Measurements from ENCODE around the gene YDJC. TPM values are rescaled to one million over a fixed set of nuclear protein-coding genes. Genes with fewer than 3 reads are reported as not detected.
"Not testable (repeated sequence)": the region's sequence is repeated elsewhere in the genome, so short reads cannot be mapped to it uniquely, and the experiment has no call there.

YDJC gene
- total RNA-seq, 1 donor from 2014 or later = 15.7 TPM

DNA sequence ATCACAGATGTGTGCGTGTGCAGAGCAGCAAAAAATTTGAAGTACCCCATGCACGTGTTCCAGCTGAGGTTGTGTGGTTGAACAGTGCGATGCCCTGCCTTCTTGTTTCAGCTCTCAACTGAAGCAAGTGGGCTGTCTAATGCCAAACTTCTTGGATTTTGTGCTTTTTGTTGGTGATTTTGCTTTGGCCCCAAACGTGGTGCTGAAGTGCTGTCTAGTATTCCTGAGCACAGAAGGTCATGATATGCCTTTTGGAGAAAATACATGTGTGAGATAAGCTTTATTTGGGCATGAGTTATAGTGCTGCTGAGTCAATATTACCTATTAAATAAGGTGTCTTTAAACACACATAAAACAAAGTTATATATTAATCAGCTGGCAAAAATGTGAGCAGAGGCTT is 14.1 kb downstream of the YDJC start:
- H3K9me3 Mint-ChIP-seq (ENCODE audit: unreplicated experiment) = no peaks in the 10 kb centered on the region
- DNase-seq (ENCODE audit: extremely low spot score, unreplicated experiment) = no peak
- TF ChIP-seq, protein P1, sequence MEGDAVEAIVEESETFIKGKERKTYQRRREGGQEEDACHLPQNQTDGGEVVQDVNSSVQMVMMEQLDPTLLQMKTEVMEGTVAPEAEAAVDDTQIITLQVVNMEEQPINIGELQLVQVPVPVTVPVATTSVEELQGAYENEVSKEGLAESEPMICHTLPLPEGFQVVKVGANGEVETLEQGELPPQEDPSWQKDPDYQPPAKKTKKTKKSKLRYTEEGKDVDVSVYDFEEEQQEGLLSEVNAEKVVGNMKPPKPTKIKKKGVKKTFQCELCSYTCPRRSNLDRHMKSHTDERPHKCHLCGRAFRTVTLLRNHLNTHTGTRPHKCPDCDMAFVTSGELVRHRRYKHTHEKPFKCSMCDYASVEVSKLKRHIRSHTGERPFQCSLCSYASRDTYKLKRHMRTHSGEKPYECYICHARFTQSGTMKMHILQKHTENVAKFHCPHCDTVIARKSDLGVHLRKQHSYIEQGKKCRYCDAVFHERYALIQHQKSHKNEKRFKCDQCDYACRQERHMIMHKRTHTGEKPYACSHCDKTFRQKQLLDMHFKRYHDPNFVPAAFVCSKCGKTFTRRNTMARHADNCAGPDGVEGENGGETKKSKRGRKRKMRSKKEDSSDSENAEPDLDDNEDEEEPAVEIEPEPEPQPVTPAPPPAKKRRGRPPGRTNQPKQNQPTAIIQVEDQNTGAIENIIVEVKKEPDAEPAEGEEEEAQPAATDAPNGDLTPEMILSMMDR (IDR thresholded peaks at IDR 0.05) = no peak
- H3K27ac Mint-ChIP-seq (ENCODE audit: unreplicated experiment) = no peak overlapping the region
- no peaks in the 10 kb centered on the region for H3K27me3 Mint-ChIP-seq (ENCODE audit: unreplicated experiment)
- H3K4me1 Mint-ChIP-seq (ENCODE audit: unreplicated experiment) = peaks cover 11% of the 10 kb centered on the region
- no peak overlapping the region for H3K4me3 Mint-ChIP-seq (ENCODE audit: unreplicated experiment)
- H3K36me3 Mint-ChIP-seq (ENCODE audit: unreplicated experiment) = peaks cover 16% of the 10 kb centered on the region

DNA sequence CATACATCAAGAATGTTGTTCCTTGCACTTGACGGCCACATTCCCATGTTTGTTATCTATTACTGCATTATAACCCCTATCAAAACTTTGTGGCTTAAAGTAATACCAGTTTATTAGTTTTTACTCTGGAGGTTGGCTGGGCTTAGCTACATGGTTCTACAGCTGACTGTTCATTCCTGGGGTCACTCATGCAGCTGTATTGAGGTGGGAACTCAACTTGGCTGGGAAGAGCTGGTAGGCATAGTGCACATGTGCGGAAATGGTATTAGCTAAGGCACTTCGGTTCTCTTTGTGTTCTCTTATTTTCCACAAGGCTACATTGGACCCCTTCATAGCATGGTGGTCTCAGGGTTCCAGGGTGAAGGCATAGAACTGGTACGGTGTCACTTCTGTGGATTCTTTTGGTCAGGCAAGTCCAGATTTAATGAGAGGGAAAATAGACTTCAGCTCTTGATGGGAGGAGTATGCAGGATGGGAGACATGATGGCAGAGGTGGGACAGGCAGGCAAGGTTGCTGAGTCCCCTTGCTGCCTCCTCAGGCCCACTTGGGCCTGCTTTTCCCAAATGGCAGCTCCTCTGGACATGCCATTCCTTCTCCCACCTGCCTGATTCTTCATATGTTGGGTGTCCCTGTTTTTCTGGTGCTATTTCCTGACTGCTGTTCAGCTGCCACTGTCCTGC is 16.1 kb downstream of the YDJC start:
- peaks cover 3% of the 10 kb centered on the region for H3K4me1 Mint-ChIP-seq (ENCODE audit: unreplicated experiment)
- H3K36me3 Mint-ChIP-seq (ENCODE audit: unreplicated experiment) = peaks cover 17% of the 10 kb centered on the region
- no peaks in the 10 kb centered on the region for H3K27me3 Mint-ChIP-seq (ENCODE audit: unreplicated experiment)
- DNase-seq (ENCODE audit: extremely low spot score, unreplicated experiment) = no peak
- no peak overlapping the region for H3K4me3 Mint-ChIP-seq (ENCODE audit: unreplicated experiment)
- H3K9me3 Mint-ChIP-seq (ENCODE audit: unreplicated experiment) = no peaks in the 10 kb centered on the region
- TF ChIP-seq, protein P1 (IDR thresholded peaks at IDR 0.05) = no peak
- H3K27ac Mint-ChIP-seq (ENCODE audit: unreplicated experiment) = peak overlapping the region; percentile 14

DNA sequence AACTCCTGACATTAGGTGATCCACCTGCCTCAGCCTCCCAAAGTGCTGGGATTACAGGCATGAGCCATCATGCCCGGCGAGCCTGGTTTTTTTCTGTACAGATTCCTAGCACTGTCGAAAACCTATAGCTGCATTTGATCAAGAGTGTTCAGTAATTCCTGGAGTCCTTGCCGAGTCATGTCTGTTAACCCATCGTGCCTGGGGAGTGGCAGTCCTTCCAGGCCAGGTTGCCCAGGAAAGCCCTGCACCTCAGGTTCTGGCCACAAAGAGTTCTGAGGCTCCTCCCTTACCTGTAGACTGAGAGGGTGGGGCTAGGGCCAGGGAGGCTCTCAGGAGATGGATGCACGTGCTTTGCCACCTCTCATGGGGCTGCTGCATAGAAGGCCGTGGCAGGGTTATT is 17.0 kb downstream of the YDJC start:
- peaks cover 6% of the 10 kb centered on the region for H3K4me1 Mint-ChIP-seq (ENCODE audit: unreplicated experiment)
- no peak for DNase-seq (ENCODE audit: extremely low spot score, unreplicated experiment)
- H3K4me3 Mint-ChIP-seq (ENCODE audit: unreplicated experiment) = no peak overlapping the region
- H3K36me3 Mint-ChIP-seq (ENCODE audit: unreplicated experiment) = peaks cover 17% of the 10 kb centered on the region
- no peaks in the 10 kb centered on the region for H3K27me3 Mint-ChIP-seq (ENCODE audit: unreplicated experiment)
- no peak overlapping the region for H3K27ac Mint-ChIP-seq (ENCODE audit: unreplicated experiment)
- H3K9me3 Mint-ChIP-seq (ENCODE audit: unreplicated experiment) = no peaks in the 10 kb centered on the region
- TF ChIP-seq, protein P1 (IDR thresholded peaks at IDR 0.05) = no peak

DNA sequence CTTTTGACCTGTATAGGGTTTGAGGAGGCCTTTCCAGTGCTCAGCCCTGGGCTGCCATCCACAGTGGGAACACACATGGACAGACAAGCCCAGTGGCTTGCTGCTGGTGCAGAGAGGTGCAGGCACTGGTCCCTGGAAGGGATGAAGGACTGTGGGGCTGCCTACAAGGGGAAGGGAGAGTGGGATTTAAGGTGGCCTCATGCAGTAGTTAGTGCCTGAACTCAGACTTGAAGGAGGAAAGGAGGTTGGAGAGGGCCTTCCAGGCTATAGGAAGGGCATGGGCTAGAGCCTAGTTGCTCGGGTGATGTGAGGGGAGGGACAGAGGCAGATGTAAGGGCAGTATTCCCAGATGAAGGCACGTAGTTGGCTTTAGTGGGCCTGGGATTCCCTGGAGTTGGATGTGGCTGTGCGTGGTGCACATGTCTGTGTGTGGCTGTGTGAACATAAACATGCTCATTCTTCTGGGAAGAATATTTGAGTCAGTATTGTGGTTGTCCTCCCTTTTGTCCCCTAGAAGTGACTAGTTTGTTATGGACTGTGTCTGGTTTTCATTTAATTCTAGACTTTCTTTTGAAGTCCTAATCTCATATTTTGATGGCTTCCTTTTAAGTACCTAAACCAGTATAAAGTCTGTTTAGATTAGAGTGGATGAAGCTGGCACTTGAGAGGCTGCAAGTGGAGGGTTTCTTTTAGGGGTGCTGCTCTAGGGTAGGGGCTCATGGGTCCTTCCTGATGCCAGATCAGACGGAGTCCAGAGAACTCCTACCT is 18.4 kb downstream of the YDJC start:
- H3K27me3 Mint-ChIP-seq (ENCODE audit: unreplicated experiment) = no peaks in the 10 kb centered on the region
- H3K36me3 Mint-ChIP-seq (ENCODE audit: unreplicated experiment) = peaks cover 17% of the 10 kb centered on the region
- H3K9me3 Mint-ChIP-seq (ENCODE audit: unreplicated experiment) = no peaks in the 10 kb centered on the region
- TF ChIP-seq, protein P1 (IDR thresholded peaks at IDR 0.05) = no peak
- H3K4me1 Mint-ChIP-seq (ENCODE audit: unreplicated experiment) = peaks cover 9% of the 10 kb centered on the region
- no peak overlapping the region for H3K27ac Mint-ChIP-seq (ENCODE audit: unreplicated experiment)
- DNase-seq (ENCODE audit: extremely low spot score, unreplicated experiment) = no peak
- no peak overlapping the region for H3K4me3 Mint-ChIP-seq (ENCODE audit: unreplicated experiment)

DNA sequence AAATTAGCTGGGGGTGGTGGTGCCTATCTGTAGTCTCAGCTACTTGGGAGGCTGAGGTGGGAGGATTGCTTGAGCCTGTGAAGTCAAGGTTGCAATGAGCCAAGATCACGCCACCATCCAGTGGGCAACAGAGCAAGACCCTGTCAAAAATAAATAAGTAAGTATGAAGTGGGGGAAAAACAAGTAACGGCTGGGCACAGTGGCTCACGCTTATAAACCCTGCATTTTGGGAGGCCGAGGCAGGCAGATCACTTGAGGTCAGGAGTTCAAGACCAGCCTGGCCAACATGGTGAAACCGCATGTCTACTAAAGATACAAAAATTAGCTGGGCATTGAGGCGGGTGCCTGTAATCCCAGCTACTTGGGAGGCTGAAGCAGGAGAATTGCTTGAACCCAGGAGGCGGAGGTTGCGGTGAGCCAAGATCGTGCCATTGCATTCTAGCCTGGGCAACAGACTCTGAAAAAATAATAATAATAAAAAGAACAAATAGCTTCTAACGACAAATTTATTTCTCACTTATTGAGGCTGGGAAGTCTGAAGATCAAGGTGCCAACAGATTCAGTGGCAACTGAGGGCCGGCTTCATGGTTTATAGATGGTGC is 20.2 kb downstream of the YDJC start:
- not testable (repeated sequence) for H3K4me3 Mint-ChIP-seq (ENCODE audit: unreplicated experiment); H3K27ac Mint-ChIP-seq (ENCODE audit: unreplicated experiment); H3K27me3 Mint-ChIP-seq (ENCODE audit: unreplicated experiment); DNase-seq (ENCODE audit: extremely low spot score, unreplicated experiment); H3K9me3 Mint-ChIP-seq (ENCODE audit: unreplicated experiment)
- Mint-ChIP-seq H3K4me1 (ENCODE audit: unreplicated experiment) (peaks cover 12% of the 10 kb centered on the region), H3K36me3 (ENCODE audit: unreplicated experiment) (peaks cover 11% of the 10 kb centered on the region)

All from osteocyte (in vitro differentiated cells).